ENCODE data around the gene SCAMP4. TPM values are rescaled to one million over a fixed set of nuclear protein-coding genes. Genes with fewer than 3 reads are reported as not detected.

The SCAMP4 gene
- total RNA-seq, 1 experiment from 2014 or later = 81.3 TPM

DNA sequence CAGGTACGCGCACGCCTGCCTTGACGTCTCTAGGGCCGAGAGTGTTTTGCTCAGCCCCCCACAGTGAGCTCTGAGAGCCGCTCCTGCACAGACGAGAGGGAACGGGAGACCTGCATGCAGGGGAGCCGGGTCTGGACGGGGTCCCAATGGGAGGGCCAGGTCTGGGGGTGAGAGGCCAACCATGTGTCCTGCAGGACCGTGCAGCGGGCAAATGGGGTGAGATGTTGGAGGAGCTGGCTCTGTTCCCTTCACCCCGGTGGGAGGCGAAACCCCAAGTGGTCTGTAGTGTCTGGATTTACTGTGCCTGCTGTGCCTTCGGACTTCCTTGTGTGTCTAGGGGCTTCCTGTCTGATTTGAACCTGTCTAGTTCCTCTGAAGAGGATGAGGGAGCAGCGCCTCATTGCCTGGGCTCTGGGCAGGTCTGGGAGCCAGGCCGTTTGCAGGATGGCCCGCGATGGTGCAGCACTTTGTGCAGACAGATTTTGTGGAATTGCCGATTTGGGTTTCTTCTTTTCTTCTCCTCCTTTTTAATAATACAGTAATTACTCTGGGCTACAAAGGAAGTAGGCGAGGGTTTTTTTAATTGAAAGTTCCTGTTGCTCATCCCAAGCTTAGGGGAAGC is 37.8 kb downstream of the SCAMP4 start (continued):
- no peak for TF ChIP-seq CBFB (CRISPR knock-in tag; IDR thresholded peaks at IDR 0.05; ENCODE audit: low read depth)

DNA sequence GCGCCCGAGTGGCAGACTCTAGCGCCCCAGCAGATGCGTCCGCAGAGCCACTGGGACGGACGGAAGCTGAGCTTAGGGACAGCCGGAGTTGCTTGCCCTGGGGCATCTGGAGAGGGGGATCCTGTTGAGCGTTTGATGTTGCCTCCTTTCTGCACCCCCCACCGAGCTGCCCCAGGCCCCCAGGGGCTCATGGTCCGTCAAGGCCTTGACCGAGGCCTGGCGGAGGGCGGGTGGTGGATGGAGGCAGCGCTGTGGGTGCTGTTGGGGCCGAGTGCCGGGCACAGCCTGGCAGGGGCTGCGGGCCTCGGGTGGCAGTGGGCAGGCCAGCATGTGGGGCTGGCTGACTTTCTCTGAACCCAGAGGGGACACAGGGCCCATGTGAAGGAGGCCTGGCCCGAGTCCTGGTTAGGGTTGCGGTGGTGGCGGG is 38.5 kb downstream of the SCAMP4 start:
- Mint-ChIP-seq H3K4me3 (peak overlapping the region; percentile 90), H3K4me1 (peaks cover 25% of the 10 kb centered on the region), H3K9me3 (no peaks in the 10 kb centered on the region), H3K27me3 (ENCODE audit: low read depth) (no peaks in the 10 kb centered on the region), H3K27ac (peak overlapping the region; percentile 83), H3K36me3 (no peaks in the 10 kb centered on the region)
- TF ChIP-seq TEAD1 (CRISPR knock-in tag; IDR thresholded peaks at IDR 0.05) = no peak
- no peak for TF ChIP-seq CREB1 (CRISPR knock-in tag; IDR thresholded peaks at IDR 0.05)
- TF ChIP-seq ZNF317 (CRISPR knock-in tag; IDR thresholded peaks at IDR 0.05; ENCODE audit: borderline replicate concordance, low read depth) = no peak
- TF ChIP-seq ATF1 (CRISPR knock-in tag; IDR thresholded peaks at IDR 0.05) = no peak
- no peak for TF ChIP-seq ATF3 (CRISPR knock-in tag; conservative IDR thresholded peaks at IDR 0.05)
- no peak for TF ChIP-seq ZNF263 (CRISPR knock-in tag; IDR thresholded peaks at IDR 0.05; ENCODE audit: low read depth)
- TF ChIP-seq, protein P1, sequence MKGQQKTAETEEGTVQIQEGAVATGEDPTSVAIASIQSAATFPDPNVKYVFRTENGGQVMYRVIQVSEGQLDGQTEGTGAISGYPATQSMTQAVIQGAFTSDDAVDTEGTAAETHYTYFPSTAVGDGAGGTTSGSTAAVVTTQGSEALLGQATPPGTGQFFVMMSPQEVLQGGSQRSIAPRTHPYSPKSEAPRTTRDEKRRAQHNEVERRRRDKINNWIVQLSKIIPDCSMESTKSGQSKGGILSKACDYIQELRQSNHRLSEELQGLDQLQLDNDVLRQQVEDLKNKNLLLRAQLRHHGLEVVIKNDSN (CRISPR knock-in tag; IDR thresholded peaks at IDR 0.05) = no peak
- no peak for TF ChIP-seq RELA (CRISPR knock-in tag; IDR thresholded peaks at IDR 0.05; ENCODE audit: borderline replicate concordance)
- no peak for TF ChIP-seq ZNF396 (CRISPR knock-in tag; IDR thresholded peaks at IDR 0.05; ENCODE audit: borderline replicate concordance)
- TF ChIP-seq GRHL2 (CRISPR knock-in tag; IDR thresholded peaks at IDR 0.05; ENCODE audit: insufficient replicate concordance, severe bottlenecking) = no peak
- TF ChIP-seq SP1 (CRISPR knock-in tag; conservative IDR thresholded peaks at IDR 0.05) = no peak
- no peak for TF ChIP-seq ZNF423 (CRISPR knock-in tag; IDR thresholded peaks at IDR 0.05)
- no peak for TF ChIP-seq GABPB1 (CRISPR knock-in tag; IDR thresholded peaks at IDR 0.05)
- TF ChIP-seq GTF2I (CRISPR knock-in tag; conservative IDR thresholded peaks at IDR 0.05) = no peak
- ChIA-PET POLR2A (no interaction called here), CTCF (interaction anchor here (0.6 to 1.2 kb wide), 6 partner anchors 12 to 76 kb away, joined by 3 to 4 read pairs (median 3); no protein-coding TSS in a partner anchor)
- ATAC-seq (no peak), DNase-seq (ENCODE audit: low spot score) (no peak)

GRCh38 chr19:1944088-1944915 is 39.1 kb downstream of the SCAMP4 start:
- H3K4me1 Mint-ChIP-seq = peaks cover 25% of the 10 kb centered on the region
- DNase-seq (ENCODE audit: low spot score) (no peak), ATAC-seq (no peak)
- no peaks in the 10 kb centered on the region for H3K9me3 Mint-ChIP-seq
- H3K27ac Mint-ChIP-seq = no peak overlapping the region
- H3K36me3 Mint-ChIP-seq = peaks cover 2% of the 10 kb centered on the region; the same call in 1 of the 2 replicates
- no peak for TF ChIP-seq E2F5 (CRISPR knock-in tag; IDR thresholded peaks at IDR 0.05)
- no peak for TF ChIP-seq FOXK1 (CRISPR knock-in tag; IDR thresholded peaks at IDR 0.05)
- no peak for TF ChIP-seq ZBTB21 (CRISPR knock-in tag; IDR thresholded peaks at IDR 0.05; ENCODE audit: borderline replicate concordance)
- TF ChIP-seq RORB (CRISPR knock-in tag; IDR thresholded peaks at IDR 0.05) = no peak
- no peak for TF ChIP-seq SOX15 (CRISPR knock-in tag; IDR thresholded peaks at IDR 0.05)
- ChIA-PET POLR2A (interaction anchor here (0.8 kb wide), 1 partner anchor 14 kb away, joined by 3 read pairs; no protein-coding TSS in a partner anchor), CTCF (interaction anchor here (0.6 to 1.6 kb wide), 5 partner anchors 10 to 75 kb away, joined by 3 to 4 read pairs (median 3); no protein-coding TSS in a partner anchor)
- H3K4me3 Mint-ChIP-seq = no peak overlapping the region
- H3K27me3 Mint-ChIP-seq (ENCODE audit: low read depth) = no peaks in the 10 kb centered on the region
